ENCODE measurements around the gene IL19.

IL19 gene

GRCh38 chr1:206872139-206872538 is 101.6 kb downstream of the IL19 start:
- DNase-seq (ENCODE audit: low read depth) = no peak
- TF ChIP-seq POLR2A (IDR thresholded peaks at IDR 0.05; ENCODE audit: extremely low read depth, insufficient read length) (no peak), MYC (IDR thresholded peaks at IDR 0.05; ENCODE audit: low read depth, low read length) (no peak)
- TF ChIP-seq, protein P1, sequence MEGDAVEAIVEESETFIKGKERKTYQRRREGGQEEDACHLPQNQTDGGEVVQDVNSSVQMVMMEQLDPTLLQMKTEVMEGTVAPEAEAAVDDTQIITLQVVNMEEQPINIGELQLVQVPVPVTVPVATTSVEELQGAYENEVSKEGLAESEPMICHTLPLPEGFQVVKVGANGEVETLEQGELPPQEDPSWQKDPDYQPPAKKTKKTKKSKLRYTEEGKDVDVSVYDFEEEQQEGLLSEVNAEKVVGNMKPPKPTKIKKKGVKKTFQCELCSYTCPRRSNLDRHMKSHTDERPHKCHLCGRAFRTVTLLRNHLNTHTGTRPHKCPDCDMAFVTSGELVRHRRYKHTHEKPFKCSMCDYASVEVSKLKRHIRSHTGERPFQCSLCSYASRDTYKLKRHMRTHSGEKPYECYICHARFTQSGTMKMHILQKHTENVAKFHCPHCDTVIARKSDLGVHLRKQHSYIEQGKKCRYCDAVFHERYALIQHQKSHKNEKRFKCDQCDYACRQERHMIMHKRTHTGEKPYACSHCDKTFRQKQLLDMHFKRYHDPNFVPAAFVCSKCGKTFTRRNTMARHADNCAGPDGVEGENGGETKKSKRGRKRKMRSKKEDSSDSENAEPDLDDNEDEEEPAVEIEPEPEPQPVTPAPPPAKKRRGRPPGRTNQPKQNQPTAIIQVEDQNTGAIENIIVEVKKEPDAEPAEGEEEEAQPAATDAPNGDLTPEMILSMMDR (IDR thresholded peaks at IDR 0.05; ENCODE audit: low read depth, low read length) = no peak
- TF ChIP-seq, protein P2, sequence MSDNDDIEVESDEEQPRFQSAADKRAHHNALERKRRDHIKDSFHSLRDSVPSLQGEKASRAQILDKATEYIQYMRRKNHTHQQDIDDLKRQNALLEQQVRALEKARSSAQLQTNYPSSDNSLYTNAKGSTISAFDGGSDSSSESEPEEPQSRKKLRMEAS (IDR thresholded peaks at IDR 0.05; ENCODE audit: low read depth, low read length) = no peak
- no peak overlapping the region for H3K4me3 ChIP-seq (ENCODE audit: low read depth, low read length)

- DNase-seq (ENCODE audit: low read depth) = no peak
- no peak overlapping the region for H3K4me3 ChIP-seq (ENCODE audit: low read depth, low read length)
- TF ChIP-seq, protein P2 (IDR thresholded peaks at IDR 0.05; ENCODE audit: low read depth, low read length) = no peak
- TF ChIP-seq, protein P1 (IDR thresholded peaks at IDR 0.05; ENCODE audit: low read depth, low read length) = no peak
- TF ChIP-seq MYC (IDR thresholded peaks at IDR 0.05; ENCODE audit: low read depth, low read length) (no peak), POLR2A (IDR thresholded peaks at IDR 0.05; ENCODE audit: extremely low read depth, insufficient read length) (no peak)
Observed at GRCh38 chr1:206873603-206874188, 103.1 kb downstream of the IL19 start.

GRCh38 chr1:206875752-206876377 is 105.3 kb downstream of the IL19 start:
- DNase-seq (ENCODE audit: low read depth) = no peak
- no peak overlapping the region for H3K4me3 ChIP-seq (ENCODE audit: low read depth, low read length)
- TF ChIP-seq MYC (IDR thresholded peaks at IDR 0.05; ENCODE audit: low read depth, low read length) = no peak
- TF ChIP-seq, protein P2 (IDR thresholded peaks at IDR 0.05; ENCODE audit: low read depth, low read length) = no peak
- TF ChIP-seq, protein P1 (IDR thresholded peaks at IDR 0.05; ENCODE audit: low read depth, low read length) = no peak
- TF ChIP-seq POLR2A (IDR thresholded peaks at IDR 0.05; ENCODE audit: extremely low read depth, insufficient read length) = no peak

- DNase-seq (ENCODE audit: low read depth) = peak; percentile 8
- TF ChIP-seq POLR2A (IDR thresholded peaks at IDR 0.05; ENCODE audit: extremely low read depth, insufficient read length) (no peak), MYC (IDR thresholded peaks at IDR 0.05; ENCODE audit: low read depth, low read length) (no peak)
- TF ChIP-seq, protein P1 (IDR thresholded peaks at IDR 0.05; ENCODE audit: low read depth, low read length) = peak; percentile 30
- TF ChIP-seq, protein P2 (IDR thresholded peaks at IDR 0.05; ENCODE audit: low read depth, low read length) = no peak
- no peak overlapping the region for H3K4me3 ChIP-seq (ENCODE audit: low read depth, low read length)
Observed at GRCh38 chr1:206878456-206878855, 107.9 kb downstream of the IL19 start.

DNA sequence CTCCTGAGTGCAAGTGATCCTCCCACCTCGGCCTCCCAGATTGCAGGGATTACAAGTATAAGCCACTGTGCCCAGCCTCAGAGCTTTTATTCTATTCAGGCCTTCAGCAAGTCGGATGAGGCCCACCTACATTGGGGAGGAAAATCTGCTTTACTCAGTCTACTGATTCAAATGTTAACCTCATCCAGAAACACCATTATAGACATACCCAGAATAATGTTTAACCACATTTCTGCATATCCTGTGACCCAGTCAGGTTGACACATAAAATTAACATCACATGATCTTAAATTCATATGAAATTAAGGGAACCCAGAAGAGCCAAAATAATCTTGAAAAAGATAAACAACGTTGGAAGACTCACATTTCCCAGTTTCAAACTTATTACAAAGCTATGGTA is 109.7 kb downstream of the IL19 start:
- DNase-seq (ENCODE audit: low read depth) = no peak
- no peak overlapping the region for H3K4me3 ChIP-seq (ENCODE audit: low read depth, low read length)
- TF ChIP-seq, protein P1 (IDR thresholded peaks at IDR 0.05; ENCODE audit: low read depth, low read length) = no peak
- TF ChIP-seq POLR2A (IDR thresholded peaks at IDR 0.05; ENCODE audit: extremely low read depth, insufficient read length) (no peak), MYC (IDR thresholded peaks at IDR 0.05; ENCODE audit: low read depth, low read length) (no peak)
- TF ChIP-seq, protein P2 (IDR thresholded peaks at IDR 0.05; ENCODE audit: low read depth, low read length) = no peak

Data from NB4 (cell line).